GM12878 (cell line): ENCODE measurements around the gene CBX2. TPM values are rescaled to one million over a fixed set of nuclear protein-coding genes. Genes with fewer than 3 reads are reported as not detected.
A peak's percentile ranks its signal among the peaks of the same experiment; 100 is the strongest.

Experiments
- ATAC-seq: fragments of 200-7000 bp; cut with Tn5 transposase; 3 replicates; pipeline ENCODE4 v1.9.1; 2020; ENCODE audit warnings: mild to moderate bottlenecking, moderate library complexity
- BruUV-seq: library from RNA; stranded (reverse); fragments of 400-500 nt; replicated peaks from 2 replicates; lab custom pipeline; 2021; lab: Mats Ljungman, UMichigan
- CTCF ChIA-PET: fragments of 300-600 bp; sonication (Branson Sonifier 250); formaldehyde crosslinking; extraction: SDS; loops from one replicate; lab custom pipeline; 2021; ENCODE audit warnings: inconsistent platforms; lab: Yijun Ruan, JAX
- POLR2A ChIA-PET: fragments of 350-600 bp; formaldehyde crosslinking; extraction: SDS; loops from one replicate; lab custom pipeline; 2021; ENCODE audit warnings: inconsistent platforms; lab: Charles Lee
- RAD21 ChIA-PET: fragments of 300-600 bp; sonication (Branson Sonifier 250); formaldehyde crosslinking; loops from one replicate; lab custom pipeline; 2023; ENCODE audit warnings: antibody characterized with exemption; ENCODE audit not compliant: unreplicated experiment; lab: Charles Lee
- SMC1A ChIA-PET: fragments of 300-600 bp; sonication (Branson Sonifier 250); formaldehyde crosslinking; loops from one replicate; lab custom pipeline; 2023; ENCODE audit not compliant: unreplicated experiment, uncharacterized antibody; lab: Charles Lee
- DNase-seq: peaks from one replicate; pipeline ENCODE4 v3.0.0-alpha.2; 2011; ENCODE audit warnings: low read depth, low spot score
- FAIRE-seq: peaks from 3 replicates; lab custom pipeline; 2011; peaks lifted over from hg19 to GRCh38; lab: Jason Lieb, UNC
- H2AFZ ChIP-seq: 2 replicates; pipeline ENCODE4 v1.6.0; 2011; ENCODE audit warnings: low read depth, low read length, control low read depth; ENCODE audit not compliant: control insufficient read depth
- H3K27ac ChIP-seq: 2 replicates; pipeline ENCODE4 v1.5.1; 2011; ENCODE audit warnings: control low read depth; ENCODE audit not compliant: control insufficient read depth, insufficient read depth
- H3K27me3 ChIP-seq, 2 experiments: replicated peaks in 1 of 2; 2 replicates each; pipeline versions ENCODE4 v1.6.0 to v1.6.1; 2011; ENCODE audit warnings: low read length in 1 of 2; ENCODE audit not compliant: control insufficient read depth in 2 of 2, insufficient read depth in 2 of 2
- H3K36me3 ChIP-seq, 2 experiments: 2 replicates each; pipeline ENCODE4 v1.5.1; 2011; ENCODE audit warnings: low read length in 1 of 2; ENCODE audit not compliant: control insufficient read depth in 2 of 2, insufficient read depth in 2 of 2
- H3K4me1 ChIP-seq: 2 replicates; pipeline ENCODE4 v1.6.1; 2011; ENCODE audit warnings: mild to moderate bottlenecking, low read length, moderate library complexity, mixed read lengths; ENCODE audit not compliant: control insufficient read depth, insufficient read depth
- H3K4me2 ChIP-seq: 2 replicates; pipeline ENCODE4 v1.6.0; 2011; ENCODE audit warnings: control low read depth; ENCODE audit not compliant: control insufficient read depth, insufficient read depth
- H3K4me3 ChIP-seq: fragments of 200-600 bp; sonication (generic); 2 replicates; pipeline ENCODE4 v1.5.1; 2016
- H3K79me2 ChIP-seq: 2 replicates; pipeline ENCODE4 v1.6.0; 2011; ENCODE audit warnings: low read length; ENCODE audit not compliant: control insufficient read depth, insufficient read depth
- H3K9ac ChIP-seq: 2 replicates; pipeline ENCODE4 v1.8.0; 2011; ENCODE audit warnings: low read length, control low read depth, mixed read lengths; ENCODE audit not compliant: control insufficient read depth, insufficient read depth
- H3K9me3 ChIP-seq: replicated peaks from 3 replicates; pipeline ENCODE4 v1.5.1; 2011; ENCODE audit warnings: mild to moderate bottlenecking, low read length; ENCODE audit not compliant: control insufficient read depth, insufficient read depth
- H4K20me1 ChIP-seq: 2 replicates; pipeline ENCODE4 v1.6.0; 2011; ENCODE audit not compliant: control insufficient read depth, insufficient read depth
- BCL11A ChIP-seq: IDR thresholded peaks from 2 replicates; pipeline ENCODE4 v1.6.1; 2011; ENCODE audit warnings: low read depth, low read length
- DPF2 ChIP-seq: fragments of 450-650 bp; IDR thresholded peaks from 2 replicates; pipeline ENCODE4 v1.6.1; 2017; ENCODE audit warnings: mild to moderate bottlenecking
- NKRF ChIP-seq: fragments of 450-650 bp; conservative IDR thresholded peaks from 2 replicates; pipeline ENCODE4 v1.6.1; 2017; ENCODE audit warnings: mild to moderate bottlenecking, moderate library complexity
- RAD21 ChIP-seq: IDR thresholded peaks from 2 replicates; pipeline ENCODE4 v1.6.1; 2011; ENCODE audit warnings: mild to moderate bottlenecking, low read depth, low read length, moderate library complexity; ENCODE audit not compliant: insufficient read depth
- SPI1 ChIP-seq: IDR thresholded peaks from 2 replicates; pipeline ENCODE4 v1.6.1; 2011; ENCODE audit warnings: low read depth, mild to moderate bottlenecking, low read length, moderate library complexity, borderline replicate concordance; ENCODE audit not compliant: insufficient read depth
- SUZ12 ChIP-seq: fragments of 200-600 bp; sonication (generic); IDR thresholded peaks from one replicate; pipeline ENCODE4 v1.6.1; 2018; ENCODE audit warnings: antibody characterized with exemption, mild to moderate bottlenecking; ENCODE audit not compliant: unreplicated experiment
- TARDBP ChIP-seq: IDR thresholded peaks from 2 replicates; pipeline ENCODE4 v1.6.1; 2016; ENCODE audit warnings: borderline replicate concordance
- WGBS: methylation state at CpG from one replicate; pipeline ENCODE4 v1.1.6; 2016; ENCODE audit warnings: low lambda C conversion rate; ENCODE audit not compliant: insufficient replicate concordance, insufficient coverage; ENCODE audit errors: missing lambda C conversion rate; 5-methylcytosine and 5-hydroxymethylcytosine counted together
- in situ Hi-C: fragments of 300-500 bp; cut with MboI; formaldehyde crosslinking; loops from 9 replicates; pipeline ENCODE4 v1.14.3; 2018; ENCODE audit warnings: mixed read lengths
- intact Hi-C: fragments of 100-400 bp; cut with micrococcal nuclease; formaldehyde crosslinking; loops from one replicate; pipeline ENCODE4 v1.14.2; 2022; ENCODE audit not compliant: unreplicated experiment
- polyA plus RNA-seq, 11 experiments: library from polyadenylated mRNA; depleted of rRNA in 4 of 11; unstranded in 6 of 11; stranded (reverse) in 5 of 11; fragments of >200 nt; fragmentation: Nextera tagmentation in 4 of 11; fragmentation: Illumina TruSeq in 1 of 11; extraction: Ambion mirVana in 4 of 11; extraction: Trizol in 1 of 11; gene quantifications; 1 replicate in 1 of 11; 2 replicates in 10 of 11; pipeline versions ENCODE4 v1.2.1 to v1.2.3, GENCODE V29; 2011 to 2016; ENCODE audit warnings: inconsistent platforms in 2 of 11, missing spikeins in 2 of 11, low read depth in 1 of 11
- total RNA-seq, 4 experiments: library from RNA; depleted of rRNA in 3 of 4; stranded (reverse); fragments of >200 nt in 3 of 4; fragmentation: Illumina TruSeq in 1 of 4; extraction: Trizol in 1 of 4; gene quantifications; 2 replicates each; pipeline versions ENCODE4 v1.2.1 to v1.2.3, GENCODE V29; 2013 to 2021

Gene CBX2
- total and polyA plus RNA-seq, 10 of the 15 experiments (the other 5 are each of a cell fraction or from before 2014, with no cell fraction given) = 0.35 to 7.5 (median 4.2) TPM

- TF ChIP-seq RAD21 (peak; percentile 65), DPF2 (peak; percentile 29; the same call in 1 of the 2 replicates)
Observed at GRCh38 chr17:79789943-79790804, 12.2 kb downstream of the CBX2 start (continued).

GRCh38 chr17:79790805-79791734, 13.1 kb downstream of the CBX2 start:
- ChIA-PET POLR2A (no interaction called here), SMC1A (interaction anchor here (2.6 kb wide), 1 partner anchor 179 kb away, joined by 11 read pairs; no protein-coding TSS in a partner anchor), CTCF (interaction anchor here (2.1 to 2.2 kb wide), 2 partner anchors 45 to 179 kb away, joined by 5 to 21 read pairs; no protein-coding TSS in a partner anchor), RAD21 (interaction anchor here (0.7 to 1.0 kb wide), 2 partner anchors 46 to 179 kb away, joined by 3 read pairs; no protein-coding TSS in a partner anchor)
- Histone ChIP-seq H3K36me3 (peaks cover 2 to 3% of the 10 kb centered on the region in 2 experiments; a peak in 2 of 4 replicates), H3K27ac (no peak overlapping the region), H3K4me3 (no peak overlapping the region), H3K4me2 (no peak overlapping the region), H3K9ac (no peak overlapping the region), H3K27me3 (peaks cover 14 to 16% of the 10 kb centered on the region in 2 experiments; a peak in 3 of 4 replicates), H4K20me1 (no peaks in the 10 kb centered on the region), H3K4me1 (peaks cover 4% of the 10 kb centered on the region; the same call in 1 of the 2 replicates), H2AFZ (no peak overlapping the region), H3K9me3 (no peaks in the 10 kb centered on the region), H3K79me2 (no peaks in the 10 kb centered on the region)
- no peak for ATAC-seq
- FAIRE-seq = no peak
- no peak for DNase-seq
- WGBS = 32% methylated on average over 47 of the region's 68 CpGs
- in situ Hi-C loops = no loop called here
- no peak for TF ChIP-seq TARDBP
- TF ChIP-seq NKRF = no peak
- peak; percentile 52 for TF ChIP-seq SUZ12
- TF ChIP-seq BCL11A = no peak
- TF ChIP-seq SPI1 = no peak
- no TSS peak for BruUV-seq
- intact Hi-C loops = loop anchor here (2.0 kb wide), 1 partner anchor 180 kb away; no protein-coding TSS in a partner anchor
